Measurements from ENCODE around the gene CPD.
"Not testable (repeated sequence)": the region's sequence is repeated elsewhere in the genome, so short reads cannot be mapped to it uniquely, and the experiment has no call there.

Gene CPD

DNA sequence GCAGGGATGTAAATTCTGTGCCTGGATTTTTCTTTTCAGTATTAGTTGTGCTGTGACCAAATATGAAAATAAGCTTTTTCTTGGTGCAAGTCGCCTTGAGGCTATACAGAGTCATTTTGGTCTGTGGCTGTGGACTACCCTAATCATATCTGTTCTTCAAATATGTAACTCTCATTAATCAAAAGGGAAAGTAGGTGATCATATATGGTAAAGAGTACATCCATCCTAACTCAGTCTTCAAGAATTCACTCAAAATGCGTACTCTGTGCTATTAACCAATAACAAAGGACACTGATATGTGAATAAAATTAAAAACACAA lies 2.6 kb downstream of the CPD start:
- no peak for DNase-seq (ENCODE audit: low read depth in 2 of 2, low spot score in 1 of 2)

DNA sequence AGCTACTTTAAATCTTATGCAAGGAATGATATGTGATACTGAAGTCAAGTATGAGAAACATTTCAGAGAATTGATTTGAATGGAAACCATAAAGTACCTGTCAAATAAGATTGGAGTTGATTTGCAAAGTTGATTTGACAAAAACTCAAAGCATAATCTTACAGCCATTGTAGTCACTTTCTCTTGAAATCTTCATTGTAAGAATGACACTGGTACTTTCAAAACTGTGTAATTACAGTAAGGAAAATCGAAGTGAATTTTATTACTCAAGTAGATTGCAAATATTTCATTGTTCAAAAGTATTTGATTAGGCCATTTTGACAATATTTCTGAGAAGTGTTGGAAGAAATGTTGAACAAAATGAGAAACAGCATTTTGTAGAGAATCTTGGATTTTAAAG lies 3.6 kb downstream of the CPD start:
- no peak for DNase-seq (ENCODE audit: low read depth in 2 of 2, low spot score in 1 of 2)

DNA sequence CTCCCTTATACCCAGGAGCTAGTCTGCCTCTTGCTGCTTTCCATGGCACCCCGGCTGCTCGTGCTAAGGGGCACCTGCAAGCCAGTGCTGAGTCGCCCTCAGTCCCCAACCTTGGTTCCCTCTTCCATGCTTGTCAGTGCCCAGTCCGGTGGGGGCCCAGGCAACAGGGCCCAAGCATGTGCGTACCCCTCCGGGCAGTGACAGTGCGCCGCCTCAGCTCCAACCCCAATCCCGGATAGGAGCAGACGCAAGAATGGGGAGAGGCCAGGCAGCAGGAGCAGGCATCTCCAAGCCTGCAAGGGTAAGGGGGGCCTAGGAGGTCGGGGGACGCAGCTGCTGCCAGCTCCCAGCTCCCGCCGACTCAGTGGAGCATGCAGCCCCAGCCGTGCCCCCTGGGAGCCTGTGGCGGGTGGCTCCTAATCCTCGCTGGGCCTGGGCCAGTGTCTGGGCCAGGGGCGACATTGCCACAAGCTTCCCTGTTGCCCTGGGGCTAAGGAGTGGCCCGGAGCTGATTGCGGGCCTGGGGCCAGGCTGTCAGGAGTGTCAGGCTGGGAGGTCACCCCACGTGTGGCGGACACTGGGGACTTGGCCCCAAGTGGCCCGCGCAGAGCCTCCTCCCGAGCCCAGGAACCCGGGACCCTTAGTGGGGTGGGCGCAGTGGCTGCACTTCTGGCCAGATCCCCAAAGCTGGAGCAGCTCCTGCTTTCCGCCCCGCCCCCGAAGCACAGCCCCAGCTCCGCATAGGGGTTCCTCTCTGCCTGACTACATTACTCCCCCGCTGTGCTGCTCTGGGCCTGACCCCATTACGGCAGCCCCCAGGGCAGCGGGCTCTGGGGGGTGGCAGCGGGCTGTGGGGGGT lies 9.8 kb downstream of the CPD start:
- DNase-seq (ENCODE audit: low read depth in 2 of 2, low spot score in 1 of 2): no peak

DNA sequence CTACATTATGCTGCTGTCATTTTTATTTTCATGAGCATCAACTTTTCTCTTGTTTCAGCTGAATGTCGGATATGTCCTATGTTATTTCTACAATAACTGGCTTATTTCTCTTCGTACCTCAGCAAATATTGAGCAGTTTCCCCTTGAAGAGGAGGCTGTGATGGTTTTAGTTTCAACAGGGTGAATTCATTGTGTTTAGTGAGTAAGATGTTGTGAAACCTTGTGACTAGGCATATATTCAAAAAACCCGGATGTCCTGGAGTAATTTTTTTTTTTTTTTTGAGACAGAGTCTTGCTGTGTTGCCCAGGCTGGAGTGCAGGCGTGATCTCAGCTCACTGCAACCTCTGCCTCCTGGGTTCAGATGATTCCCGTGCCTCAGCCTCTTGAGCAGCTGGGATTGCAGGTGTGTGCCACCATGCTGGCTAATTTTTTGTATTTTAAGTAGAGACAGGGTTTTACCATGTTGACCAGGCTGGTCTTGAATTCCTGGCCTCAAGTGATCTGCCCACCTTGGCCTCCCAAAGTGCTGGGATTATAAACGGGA lies 11.1 kb downstream of the CPD start:
- no peak for DNase-seq (ENCODE audit: low read depth in 2 of 2, low spot score in 1 of 2)

DNA sequence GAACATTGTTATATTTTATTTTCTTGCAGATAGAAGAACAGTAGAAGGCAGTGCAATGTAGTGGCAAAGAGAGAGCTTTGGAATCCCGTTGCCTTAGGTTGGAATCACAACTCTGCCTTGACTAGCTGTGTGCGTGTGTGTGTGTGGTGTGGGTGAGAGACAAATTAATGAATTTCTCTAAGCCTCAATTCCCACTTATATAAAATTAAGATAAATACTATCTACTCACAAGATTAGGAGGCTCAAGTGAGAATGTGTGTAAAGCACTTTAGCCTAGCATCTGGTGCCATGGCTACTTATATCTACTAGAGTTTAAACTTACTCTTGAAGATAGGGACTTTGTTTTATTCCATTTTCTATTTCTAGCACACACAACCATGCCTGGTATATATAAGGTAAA lies 12.8 kb downstream of the CPD start:
- DNase-seq (ENCODE audit: low read depth in 2 of 2, low spot score in 1 of 2): no peak

DNA sequence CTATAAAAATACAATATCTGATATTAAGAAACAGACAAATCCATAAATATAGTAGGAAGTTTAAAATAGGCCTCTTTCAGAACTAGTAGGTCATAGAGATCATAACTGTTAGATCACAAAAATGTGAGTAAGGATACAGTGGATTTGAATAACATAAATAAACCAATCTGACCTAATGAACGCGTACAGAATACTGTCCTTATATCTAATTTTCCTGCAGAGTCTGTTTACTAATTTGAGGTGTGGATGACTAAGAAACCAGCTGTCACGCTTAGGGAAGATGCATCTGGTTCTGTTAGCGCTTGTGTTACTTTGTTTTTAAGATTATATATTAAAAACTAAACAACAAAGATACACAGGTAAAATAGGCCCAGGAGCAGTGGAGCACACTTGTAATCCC lies 14.8 kb downstream of the CPD start:
- no peak for DNase-seq (ENCODE audit: low read depth in 2 of 2, low spot score in 1 of 2)

DNA sequence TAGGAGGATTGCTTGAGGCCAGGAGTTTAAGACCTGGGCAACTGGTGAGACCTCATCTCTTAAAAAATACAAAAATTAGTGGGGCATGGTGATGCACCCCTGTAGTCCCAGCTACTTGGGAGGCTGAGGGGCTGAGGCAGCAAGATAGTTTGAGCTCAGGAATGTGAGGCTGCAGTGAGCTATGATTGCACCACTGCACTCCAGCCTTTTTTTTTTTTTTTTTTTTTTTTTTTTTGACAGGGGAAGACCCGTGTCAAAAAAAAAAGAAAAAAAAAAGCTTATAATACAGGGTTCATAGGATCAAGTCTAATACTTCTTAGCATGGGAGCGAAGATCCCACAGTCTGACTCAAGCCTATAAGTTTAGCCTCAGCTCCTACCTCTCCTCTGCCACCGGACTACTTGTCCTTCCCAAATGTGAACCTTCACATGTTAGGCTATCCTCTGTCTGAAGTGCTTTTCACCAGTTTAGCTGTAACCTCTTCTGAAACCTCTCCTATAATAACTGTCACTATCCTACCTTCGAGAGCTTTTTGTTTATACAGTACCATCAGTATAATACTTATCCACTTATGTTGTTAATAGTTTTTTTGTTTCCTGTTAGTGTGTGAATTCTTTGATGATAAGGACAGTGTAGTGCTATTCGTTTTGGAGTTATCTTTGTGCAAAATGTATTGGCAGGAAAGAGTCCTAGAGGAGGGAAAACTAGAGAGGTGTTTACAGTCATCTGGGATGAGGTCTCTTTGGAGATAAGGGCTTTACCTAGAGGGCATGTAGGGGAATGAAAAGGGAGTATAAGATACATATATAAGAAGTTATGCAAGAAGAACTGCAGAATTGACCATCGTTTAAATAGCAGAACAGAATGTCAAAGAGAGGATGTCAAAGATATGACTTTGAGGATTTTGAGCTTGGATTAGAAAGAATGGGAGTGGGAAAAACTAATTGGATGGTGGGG lies 15.5 kb downstream of the CPD start:
- no peak for DNase-seq (ENCODE audit: low read depth in 2 of 2, low spot score in 1 of 2)

DNA sequence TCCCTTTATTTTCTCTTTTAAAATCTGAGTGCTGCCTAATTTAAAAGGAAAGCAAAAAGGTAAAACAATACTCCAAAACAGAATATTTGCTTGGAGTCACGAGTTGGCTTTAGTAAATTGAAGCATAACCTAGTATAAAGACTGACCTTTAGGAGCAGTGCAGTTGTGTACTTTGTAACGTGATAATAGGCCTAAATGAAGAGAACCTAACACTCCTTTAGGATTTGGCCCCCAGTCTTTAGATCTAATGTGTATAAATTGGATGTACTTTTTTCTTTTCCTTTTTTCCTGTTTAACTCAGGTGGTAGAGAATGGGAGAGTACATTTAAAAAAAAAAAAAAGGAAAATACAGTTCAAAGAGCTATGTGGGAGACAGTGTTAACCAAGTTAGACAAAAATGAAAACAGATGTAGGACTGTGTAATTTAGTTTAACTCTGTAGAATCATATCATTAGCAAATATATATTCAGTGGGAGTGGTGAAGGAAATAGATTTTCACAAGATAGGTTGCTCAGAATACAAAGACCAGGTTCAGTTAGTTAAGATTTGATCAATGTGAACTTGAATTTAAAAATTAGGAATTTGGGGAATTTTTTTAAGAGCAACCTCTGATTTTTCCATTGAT lies 16.8 kb downstream of the CPD start:
- DNase-seq (ENCODE audit: low read depth in 2 of 2, low spot score in 1 of 2): no peak

DNA sequence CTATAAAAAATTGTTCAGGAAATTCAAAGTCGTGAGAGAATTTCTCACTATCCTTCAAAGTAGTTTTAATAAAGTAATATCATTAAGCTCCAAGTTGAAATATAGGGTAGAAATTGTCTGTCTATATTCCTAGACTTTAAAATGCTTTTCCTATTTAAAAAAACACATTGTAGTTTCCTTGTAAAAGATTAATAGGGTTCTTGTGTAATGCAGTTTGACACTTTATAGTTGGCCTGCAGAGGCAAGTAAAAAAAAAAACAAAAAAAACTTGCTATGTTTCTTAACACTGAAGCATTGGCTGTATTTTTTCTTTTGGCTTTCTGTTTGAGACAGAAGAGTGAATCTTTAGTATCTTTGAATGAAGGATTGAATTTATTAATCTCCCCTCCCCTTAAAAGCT lies 17.4 kb downstream of the CPD start:
- DNase-seq (ENCODE audit: low read depth in 2 of 2, low spot score in 1 of 2): no peak

DNA sequence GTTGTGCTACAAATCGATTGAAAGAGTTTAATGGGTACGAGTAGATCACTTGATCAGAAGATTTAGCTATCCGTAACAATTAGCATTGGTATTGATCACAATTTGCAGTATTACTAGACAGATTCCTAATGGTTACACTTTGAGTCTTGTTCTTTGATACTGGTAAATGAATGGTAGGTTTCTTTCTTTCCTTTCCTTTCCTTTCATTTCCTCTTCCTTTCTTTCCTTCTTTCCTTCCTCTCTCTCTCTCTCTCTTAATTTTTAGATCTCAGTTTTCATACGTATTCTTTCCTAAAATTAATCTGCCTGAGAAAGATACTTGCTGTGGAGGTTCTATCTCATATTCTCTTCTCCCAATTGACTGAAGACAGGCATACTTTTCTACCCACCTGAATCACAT lies 17.9 kb downstream of the CPD start:
- no peak for DNase-seq (ENCODE audit: low read depth in 2 of 2, low spot score in 1 of 2)

DNA sequence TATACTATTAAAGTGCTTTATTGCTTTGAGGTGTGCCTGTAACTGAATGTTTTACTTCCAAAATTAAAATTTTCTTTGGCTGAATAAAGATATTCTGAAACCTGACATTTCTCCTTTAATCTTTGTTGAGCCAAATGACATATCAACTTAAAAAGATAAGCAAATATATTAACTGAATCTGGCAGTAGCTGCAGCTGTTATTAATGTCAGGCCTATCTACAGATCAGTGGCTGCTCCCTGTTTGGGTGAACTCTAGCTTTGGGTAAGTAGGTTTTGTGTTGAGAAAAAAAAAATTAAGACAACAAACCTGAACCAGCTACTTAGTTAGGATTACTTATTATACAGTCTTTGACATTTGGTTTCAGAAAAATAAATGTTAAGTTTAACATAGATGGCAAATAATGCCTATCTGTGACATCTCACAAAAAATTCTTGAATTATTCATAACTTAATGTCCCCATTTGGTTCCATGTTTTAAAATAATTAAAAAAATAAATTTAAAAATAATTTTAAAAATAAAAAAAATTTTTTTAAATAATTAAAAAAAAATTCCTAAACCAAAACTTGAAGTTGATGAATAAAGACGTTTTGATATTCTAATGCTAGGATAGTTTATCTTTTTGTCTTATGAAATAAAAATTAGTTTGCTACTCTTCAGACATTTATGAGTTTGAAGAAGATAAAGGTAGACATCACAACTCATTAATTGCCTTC lies 19.8 kb downstream of the CPD start:
- DNase-seq (ENCODE audit: low read depth in 2 of 2, low spot score in 1 of 2): no peak

DNA sequence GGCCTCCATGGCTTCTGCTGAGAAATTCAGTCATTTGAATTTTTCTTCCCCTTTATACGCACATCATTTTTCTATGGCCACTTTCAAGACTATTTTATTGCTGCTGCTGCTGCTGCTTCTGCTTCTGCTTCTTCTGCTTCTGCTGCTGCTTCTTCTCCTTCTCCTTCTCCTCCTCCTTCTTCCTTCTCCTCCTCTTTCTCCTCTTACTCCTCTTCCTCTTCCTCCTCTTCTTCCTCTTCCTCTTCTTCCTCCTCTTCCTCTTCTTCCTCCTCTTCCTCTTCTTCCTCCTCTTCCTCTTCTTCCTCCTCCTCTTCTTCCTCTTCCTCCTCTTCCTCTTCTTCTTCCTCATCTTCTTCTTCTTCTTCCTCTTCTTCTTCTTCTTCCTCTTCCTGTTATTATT lies 22.4 kb downstream of the CPD start:
- DNase-seq (ENCODE audit: low read depth in 2 of 2, low spot score in 1 of 2): no peak

DNA sequence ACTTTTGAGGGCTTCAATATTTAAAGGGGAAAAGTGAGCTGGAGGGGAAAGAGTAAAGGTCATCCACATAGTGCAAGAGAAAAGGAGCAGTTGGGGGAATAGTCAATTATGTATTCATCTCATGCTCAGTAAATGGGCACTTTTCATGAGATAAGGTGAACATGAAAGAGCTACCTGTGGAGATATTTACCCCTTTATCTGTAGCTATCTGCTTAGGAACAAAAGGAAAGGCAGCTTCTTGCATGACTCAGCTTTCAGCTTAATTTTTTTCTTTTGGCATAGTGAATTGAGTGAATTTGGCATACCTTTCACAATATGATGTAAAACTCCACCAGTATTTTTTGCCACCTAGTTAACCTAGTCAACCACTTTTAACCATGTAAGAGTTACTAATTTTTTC lies 26.4 kb downstream of the CPD start:
- no peak for DNase-seq (ENCODE audit: low read depth in 2 of 2, low spot score in 1 of 2)

DNA sequence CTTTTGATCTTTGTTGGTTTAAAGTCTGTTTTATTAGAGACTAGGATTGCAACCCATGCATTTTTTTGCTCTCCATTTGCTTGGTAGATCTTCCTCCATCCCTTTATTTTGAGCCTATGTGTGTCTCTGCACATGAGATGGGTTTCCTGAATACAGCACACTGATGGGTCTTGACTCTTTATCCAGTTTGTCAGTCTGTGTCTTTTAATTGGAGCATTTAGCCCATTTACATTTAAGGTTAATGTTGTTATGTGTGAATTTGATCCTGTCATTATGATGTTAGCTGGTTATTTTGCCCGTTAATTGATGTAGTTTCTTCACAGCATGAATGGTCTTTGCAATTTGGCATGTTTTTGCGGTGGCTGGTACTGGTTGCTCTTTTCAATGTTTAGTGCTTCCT lies 31.9 kb downstream of the CPD start:
- DNase-seq (ENCODE audit: low read depth in 2 of 2, low spot score in 1 of 2): not testable (repeated sequence)

DNA sequence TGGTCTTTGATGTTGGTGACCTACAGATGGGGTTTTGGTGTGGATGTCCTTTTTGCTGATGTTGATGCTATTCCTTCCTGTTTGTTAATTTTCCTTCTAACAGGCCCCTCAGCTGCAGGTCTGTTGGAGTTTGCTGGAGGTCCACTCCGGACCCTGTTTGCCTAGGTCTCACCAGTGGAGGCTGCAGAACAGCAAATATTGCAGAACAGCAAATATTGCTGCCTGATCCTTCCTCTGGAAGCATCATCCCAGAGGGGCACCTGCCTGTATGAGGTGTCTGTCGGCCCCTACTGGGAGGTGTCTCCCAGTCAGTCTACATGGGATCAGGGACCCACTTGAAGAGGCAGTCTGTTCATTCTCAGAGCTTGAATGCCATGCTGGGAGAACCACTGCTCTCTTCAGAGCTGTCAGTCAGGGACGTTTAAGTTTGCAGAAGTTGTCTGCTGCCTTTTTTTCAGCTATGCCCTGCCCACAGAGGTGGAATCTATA lies 33.3 kb downstream of the CPD start:
- DNase-seq (ENCODE audit: low read depth in 2 of 2, low spot score in 1 of 2): not testable (repeated sequence)

DNA sequence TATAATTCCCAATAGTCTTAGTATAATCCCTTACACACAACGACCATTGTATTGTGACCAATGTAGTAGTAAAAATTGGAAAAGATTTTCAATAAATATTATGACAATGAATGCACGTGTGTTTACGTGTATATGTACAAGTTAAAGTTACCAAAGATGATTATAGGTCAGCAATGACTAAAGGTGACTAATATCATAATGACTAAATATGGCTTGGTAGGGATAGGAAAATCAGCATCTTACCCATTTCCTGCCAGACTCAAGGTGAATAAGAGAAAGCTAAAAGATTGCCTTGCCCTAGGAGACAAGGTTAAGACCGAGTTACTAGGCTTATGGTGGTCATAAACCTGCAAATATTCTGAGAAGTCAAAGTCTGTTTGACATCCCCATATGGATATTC lies 34.4 kb downstream of the CPD start:
- no peak for DNase-seq (ENCODE audit: low read depth in 2 of 2, low spot score in 1 of 2)

DNA sequence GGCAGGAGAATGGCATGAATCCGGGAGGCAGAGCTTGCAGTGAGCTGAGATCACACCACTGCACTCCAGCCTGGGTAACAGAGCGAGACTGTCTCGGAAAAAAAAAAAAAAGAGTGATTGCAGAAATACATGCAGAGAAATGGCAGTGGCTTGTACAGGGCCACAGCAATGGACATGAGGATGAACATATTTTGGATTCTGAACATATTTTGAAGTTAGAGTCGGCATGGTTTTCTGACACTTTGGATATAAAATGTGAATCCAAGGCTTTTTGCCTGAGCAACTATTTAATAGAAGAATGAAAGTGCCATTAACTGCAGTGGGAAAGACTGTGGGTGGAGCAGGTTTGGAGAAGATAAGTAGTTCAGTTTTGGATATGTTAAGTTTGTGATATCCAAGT lies 35.8 kb downstream of the CPD start:
- no peak for DNase-seq (ENCODE audit: low read depth in 2 of 2, low spot score in 1 of 2)

DNA sequence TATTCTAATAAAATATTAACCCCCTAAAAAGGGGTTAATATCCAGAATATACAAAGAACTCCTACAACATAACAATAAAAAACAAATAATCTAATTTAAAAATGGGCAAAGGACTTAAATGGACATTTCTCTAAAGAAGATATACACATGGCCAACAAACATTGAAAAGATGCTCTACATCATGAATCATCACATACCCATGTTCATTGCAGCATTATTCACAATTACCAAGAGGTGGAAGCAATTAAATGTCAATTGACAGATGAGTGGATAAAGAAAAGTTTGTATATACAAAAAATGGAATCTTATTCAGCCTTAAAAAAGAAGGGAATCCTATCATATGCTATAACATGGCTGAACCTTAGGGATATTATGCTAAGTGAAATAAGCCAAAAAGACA lies 36.8 kb downstream of the CPD start:
- no peak for DNase-seq (ENCODE audit: low read depth in 2 of 2, low spot score in 1 of 2)

DNA sequence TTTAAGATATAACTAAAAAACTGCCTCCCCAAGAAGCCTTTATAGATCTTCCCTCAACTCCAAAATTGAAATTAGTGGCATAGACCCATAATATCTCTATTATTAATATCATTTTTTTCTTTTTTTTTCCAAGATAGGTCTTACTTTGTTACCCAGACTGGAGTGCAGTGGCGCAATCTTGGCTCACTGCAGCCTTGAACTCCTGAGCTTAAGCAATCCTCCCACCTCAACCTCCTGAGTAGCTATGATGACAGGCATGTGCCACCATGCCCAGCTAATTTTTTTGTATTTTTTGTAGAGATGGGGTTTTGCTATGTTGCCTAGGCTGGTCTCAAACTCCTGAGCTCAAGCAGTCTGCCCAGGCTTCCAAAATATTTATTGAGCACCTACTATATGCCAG lies 39.3 kb downstream of the CPD start:
- not testable (repeated sequence) for DNase-seq (ENCODE audit: low read depth in 2 of 2, low spot score in 1 of 2)

DNA sequence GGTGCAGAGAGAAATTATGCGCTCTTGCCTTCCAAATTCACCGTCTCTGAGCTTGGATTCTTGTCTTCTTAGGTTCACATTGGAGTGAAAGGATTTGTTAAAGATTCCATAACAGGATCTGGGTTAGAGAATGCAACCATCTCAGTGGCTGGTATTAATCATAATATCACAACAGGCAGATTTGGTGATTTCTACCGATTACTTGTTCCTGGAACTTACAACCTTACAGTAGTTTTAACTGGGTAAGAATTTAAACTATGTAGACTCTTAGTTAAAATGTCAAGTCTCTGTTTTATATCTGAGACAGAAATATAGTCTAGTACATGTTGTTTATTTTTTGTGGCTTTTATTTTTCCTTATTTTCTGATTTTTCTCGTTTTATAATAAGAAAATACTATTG lies 42.9 kb downstream of the CPD start:
- no peak for DNase-seq (ENCODE audit: low read depth in 2 of 2, low spot score in 1 of 2)

DNA sequence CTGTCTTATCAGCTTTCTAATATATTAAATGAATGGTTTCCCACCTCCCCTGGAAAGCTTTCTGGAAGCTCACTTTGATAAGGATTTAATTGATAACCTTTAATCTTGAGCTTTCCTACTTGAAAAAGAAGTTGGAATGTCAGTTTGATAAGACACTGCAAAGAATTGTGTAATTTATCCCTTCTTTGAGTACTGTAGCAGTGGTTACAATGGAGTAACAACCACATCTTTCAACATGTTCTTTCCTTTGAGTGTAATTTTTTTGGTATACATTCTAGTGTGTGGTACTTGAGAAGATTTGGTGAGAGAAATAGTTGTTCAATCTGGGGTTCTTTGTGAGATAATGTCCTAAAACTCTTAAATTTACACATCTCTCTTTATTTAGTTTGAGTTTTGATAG lies 43.4 kb downstream of the CPD start:
- DNase-seq (ENCODE audit: low read depth in 2 of 2, low spot score in 1 of 2): no peak

Measured in stimulated activated CD8-positive, alpha-beta memory T cell treated with anti-CD3 and anti-CD28 coated beads, Interleukin-4, amount 100 ng/mL, for 1 hour (primary cell).